GM12878 (cell line): ENCODE results near the gene PFKFB3.

Experiments
- CTCF ChIP-seq, 3 experiments: IDR thresholded peaks in 2 of 3; conservative IDR thresholded peaks in 1 of 3; 2 replicates each; pipeline ENCODE4 v1.5.1; 2011; ENCODE audit warnings: low read depth in 3 of 3, low read length in 3 of 3, mild to moderate bottlenecking in 3 of 3, control low read depth in 2 of 3, moderate library complexity in 2 of 3, inconsistent platforms in 1 of 3, mixed read lengths in 1 of 3; ENCODE audit not compliant: control insufficient read depth in 2 of 3, insufficient read depth in 1 of 3; ENCODE audit errors: extremely low read depth in 1 of 3
- NR2F1 ChIP-seq: fragments of 450-650 bp; conservative IDR thresholded peaks from 2 replicates; pipeline ENCODE4 v1.6.1; 2017; ENCODE audit warnings: mild to moderate bottlenecking
- POLR2A ChIP-seq: IDR thresholded peaks from 2 replicates; pipeline ENCODE4 v1.6.1; 2011; ENCODE audit warnings: low read depth, mild to moderate bottlenecking, low read length
- POLR2AphosphoS2 ChIP-seq: IDR thresholded peaks from 2 replicates; pipeline ENCODE4 v1.6.1; 2011; ENCODE audit warnings: low read depth, mild to moderate bottlenecking, low read length, improper control_type of control experiment, moderate library complexity
- SP1 ChIP-seq: IDR thresholded peaks from one replicate; pipeline ENCODE4 v1.6.1; 2011; ENCODE audit warnings: low read depth, low read length
- TCF12 ChIP-seq: IDR thresholded peaks from 2 replicates; pipeline ENCODE4 v1.6.1; 2011; ENCODE audit warnings: low read depth, mild to moderate bottlenecking, low read length
- TF ChIP-seq, protein P1 (sequence below): IDR thresholded peaks from 2 replicates; pipeline ENCODE4 v1.6.1; 2012; ENCODE audit warnings: low read depth, low read length, improper control_type of control experiment
- TF ChIP-seq, protein P2 (sequence below): fragments of 450-650 bp; IDR thresholded peaks from 2 replicates; pipeline ENCODE4 v1.6.1; 2017; ENCODE audit warnings: mild to moderate bottlenecking

DNA sequence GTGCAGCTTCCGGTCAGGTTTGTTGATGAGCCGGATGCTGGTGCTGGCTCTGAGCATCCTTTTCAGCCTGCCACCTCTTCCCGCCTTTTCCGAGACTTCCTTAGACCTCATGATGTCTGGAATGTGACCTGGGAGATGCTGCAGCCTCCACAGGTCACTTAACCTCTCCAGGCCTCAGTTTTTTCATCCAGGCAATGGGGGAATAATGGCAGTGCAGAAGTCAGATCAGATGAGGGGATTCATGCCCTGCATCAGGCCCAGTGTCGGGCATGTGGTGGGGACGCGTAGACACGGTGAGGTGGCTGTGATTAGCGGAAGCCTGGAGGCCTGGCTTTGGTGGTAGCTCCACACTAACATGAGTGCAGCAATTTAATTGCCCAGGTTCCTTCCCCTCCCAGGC, 24.6 kb downstream of the PFKFB3 start:
- TF ChIP-seq TCF12: no peak
- no peak for TF ChIP-seq POLR2A
- TF ChIP-seq, protein P1, sequence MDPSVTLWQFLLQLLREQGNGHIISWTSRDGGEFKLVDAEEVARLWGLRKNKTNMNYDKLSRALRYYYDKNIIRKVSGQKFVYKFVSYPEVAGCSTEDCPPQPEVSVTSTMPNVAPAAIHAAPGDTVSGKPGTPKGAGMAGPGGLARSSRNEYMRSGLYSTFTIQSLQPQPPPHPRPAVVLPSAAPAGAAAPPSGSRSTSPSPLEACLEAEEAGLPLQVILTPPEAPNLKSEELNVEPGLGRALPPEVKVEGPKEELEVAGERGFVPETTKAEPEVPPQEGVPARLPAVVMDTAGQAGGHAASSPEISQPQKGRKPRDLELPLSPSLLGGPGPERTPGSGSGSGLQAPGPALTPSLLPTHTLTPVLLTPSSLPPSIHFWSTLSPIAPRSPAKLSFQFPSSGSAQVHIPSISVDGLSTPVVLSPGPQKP: no peak
- TF ChIP-seq POLR2AphosphoS2: no peak
- no peak for TF ChIP-seq CTCF (IDR thresholded peaks at IDR 0.05 in 2 of 3, conservative IDR thresholded peaks at IDR 0.05 in 1 of 3; ENCODE audit: control insufficient read depth in 2 of 3, extremely low read depth in 1 of 3, insufficient read depth in 1 of 3, low read depth in 3 of 3, low read length in 3 of 3)
- no peak for TF ChIP-seq NR2F1
- TF ChIP-seq SP1: no peak
- TF ChIP-seq, protein P2, sequence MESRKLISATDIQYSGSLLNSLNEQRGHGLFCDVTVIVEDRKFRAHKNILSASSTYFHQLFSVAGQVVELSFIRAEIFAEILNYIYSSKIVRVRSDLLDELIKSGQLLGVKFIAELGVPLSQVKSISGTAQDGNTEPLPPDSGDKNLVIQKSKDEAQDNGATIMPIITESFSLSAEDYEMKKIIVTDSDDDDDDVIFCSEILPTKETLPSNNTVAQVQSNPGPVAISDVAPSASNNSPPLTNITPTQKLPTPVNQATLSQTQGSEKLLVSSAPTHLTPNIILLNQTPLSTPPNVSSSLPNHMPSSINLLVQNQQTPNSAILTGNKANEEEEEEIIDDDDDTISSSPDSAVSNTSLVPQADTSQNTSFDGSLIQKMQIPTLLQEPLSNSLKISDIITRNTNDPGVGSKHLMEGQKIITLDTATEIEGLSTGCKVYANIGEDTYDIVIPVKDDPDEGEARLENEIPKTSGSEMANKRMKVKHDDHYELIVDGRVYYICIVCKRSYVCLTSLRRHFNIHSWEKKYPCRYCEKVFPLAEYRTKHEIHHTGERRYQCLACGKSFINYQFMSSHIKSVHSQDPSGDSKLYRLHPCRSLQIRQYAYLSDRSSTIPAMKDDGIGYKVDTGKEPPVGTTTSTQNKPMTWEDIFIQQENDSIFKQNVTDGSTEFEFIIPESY: no peak
